Endodermal cell (in vitro differentiated cells): ENCODE results near the gene MEGF8. TPM values are rescaled to one million over a fixed set of nuclear protein-coding genes. Genes with fewer than 3 reads are reported as not detected.

Experiments used
- DNase-seq: peaks from one replicate; pipeline ENCODE4 v3.0.0-alpha.2; 2017
- H3K27ac ChIP-seq: 2 replicates; pipeline ENCODE4 v1.5.1; 2013; ENCODE audit warnings: mild to moderate bottlenecking, low read depth, low read length, moderate library complexity
- H3K27me3 ChIP-seq: 2 replicates; pipeline ENCODE4 v1.6.1; 2013; ENCODE audit warnings: mild to moderate bottlenecking, low read length, moderate library complexity; ENCODE audit not compliant: insufficient read depth, control insufficient read depth, poor library complexity, severe bottlenecking
- H3K36me3 ChIP-seq: 2 replicates; pipeline ENCODE4 v1.7.0; 2013; ENCODE audit warnings: mild to moderate bottlenecking, low read length, moderate library complexity; ENCODE audit not compliant: control insufficient read depth, insufficient read depth
- H3K4me1 ChIP-seq: one replicate; pipeline ENCODE4 v1.7.0; 2013; ENCODE audit warnings: low read length; ENCODE audit not compliant: control insufficient read depth, insufficient read depth
- H3K4me3 ChIP-seq: 2 replicates; pipeline ENCODE4 v1.5.1; 2013; ENCODE audit warnings: mild to moderate bottlenecking, low read length, moderate library complexity
- H3K9ac ChIP-seq: 2 replicates; pipeline ENCODE4 v1.6.1; 2013; ENCODE audit warnings: mild to moderate bottlenecking, low read length, moderate library complexity; ENCODE audit not compliant: poor library complexity, severe bottlenecking; ENCODE audit errors: extremely low read depth
- H3K9me3 ChIP-seq: 2 replicates; pipeline ENCODE4 v1.6.1; 2013; ENCODE audit warnings: mild to moderate bottlenecking, low read length, moderate library complexity; ENCODE audit not compliant: control insufficient read depth
- H3K27ac Mint-ChIP-seq: 2 replicates; pipeline ENCODE4 v1.8.0; 2020; ENCODE audit warnings: mixed read lengths
- H3K27me3 Mint-ChIP-seq: 2 replicates; pipeline ENCODE4 v1.8.0; 2021; ENCODE audit warnings: mild to moderate bottlenecking, mixed read lengths; ENCODE audit not compliant: insufficient read depth
- H3K36me3 Mint-ChIP-seq: 2 replicates; pipeline ENCODE4 v1.8.0; 2020; ENCODE audit warnings: low read depth, mixed read lengths
- H3K4me1 Mint-ChIP-seq: 2 replicates; pipeline ENCODE4 v1.8.0; 2020; ENCODE audit warnings: mixed read lengths
- H3K4me3 Mint-ChIP-seq: 2 replicates; pipeline ENCODE4 v1.8.0; 2020; ENCODE audit warnings: mild to moderate bottlenecking, moderate library complexity, mixed read lengths
- H3K9me3 Mint-ChIP-seq: 2 replicates; pipeline ENCODE4 v1.8.0; 2020; ENCODE audit warnings: mild to moderate bottlenecking, mixed read lengths
- WGBS, 2 experiments: methylation state at CpG; one replicate each; pipeline versions ENCODE4 v1.1.5 to v1.1.7; 2013; ENCODE audit warnings: missing lambda C conversion rate in 2 of 2, mixed read lengths in 1 of 2; ENCODE audit not compliant: insufficient coverage in 1 of 2, insufficient read length in 1 of 2; 5-methylcytosine and 5-hydroxymethylcytosine counted together
- total RNA-seq, 2 donors: library from RNA; stranded (reverse); fragmentation: NEBNext Ultra II Directional in 1 of 2; extraction: Animal tissue kit (Norgen Biotek cat#: 25700) in 1 of 2; gene quantifications; 2 replicates in 1 of 2; 3 replicates in 1 of 2; pipeline ENCODE4 v1.2.1, GENCODE V29; 2021
- TF ChIP-seq, protein P1 (sequence below): fragments of 200-600 bp; sonication (generic); conservative IDR thresholded peaks from 2 replicates; pipeline ENCODE4 v1.5.0; 2021; ENCODE audit warnings: antibody characterized with exemption, mild to moderate bottlenecking

MEGF8 gene
- total RNA-seq, 2 donors from 2014 or later, result 48.0 to 51.4 TPM

GRCh38 chr19:42375415-42376176, 50.2 kb downstream of the MEGF8 start:
- TF ChIP-seq, protein P1, sequence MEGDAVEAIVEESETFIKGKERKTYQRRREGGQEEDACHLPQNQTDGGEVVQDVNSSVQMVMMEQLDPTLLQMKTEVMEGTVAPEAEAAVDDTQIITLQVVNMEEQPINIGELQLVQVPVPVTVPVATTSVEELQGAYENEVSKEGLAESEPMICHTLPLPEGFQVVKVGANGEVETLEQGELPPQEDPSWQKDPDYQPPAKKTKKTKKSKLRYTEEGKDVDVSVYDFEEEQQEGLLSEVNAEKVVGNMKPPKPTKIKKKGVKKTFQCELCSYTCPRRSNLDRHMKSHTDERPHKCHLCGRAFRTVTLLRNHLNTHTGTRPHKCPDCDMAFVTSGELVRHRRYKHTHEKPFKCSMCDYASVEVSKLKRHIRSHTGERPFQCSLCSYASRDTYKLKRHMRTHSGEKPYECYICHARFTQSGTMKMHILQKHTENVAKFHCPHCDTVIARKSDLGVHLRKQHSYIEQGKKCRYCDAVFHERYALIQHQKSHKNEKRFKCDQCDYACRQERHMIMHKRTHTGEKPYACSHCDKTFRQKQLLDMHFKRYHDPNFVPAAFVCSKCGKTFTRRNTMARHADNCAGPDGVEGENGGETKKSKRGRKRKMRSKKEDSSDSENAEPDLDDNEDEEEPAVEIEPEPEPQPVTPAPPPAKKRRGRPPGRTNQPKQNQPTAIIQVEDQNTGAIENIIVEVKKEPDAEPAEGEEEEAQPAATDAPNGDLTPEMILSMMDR, result no peak
- Mint-ChIP-seq H3K36me3 (peaks cover 31% of the 10 kb centered on the region), H3K27ac (no peak overlapping the region), H3K27me3 (peaks cover 7% of the 10 kb centered on the region), H3K4me3 (no peak overlapping the region), H3K4me1 (no peaks in the 10 kb centered on the region), H3K9me3 (no peaks in the 10 kb centered on the region)
- Histone ChIP-seq H3K27me3 (no peaks in the 10 kb centered on the region), H3K4me1 (no peaks in the 10 kb centered on the region), H3K9ac (no peak overlapping the region), H3K27ac (no peak overlapping the region), H3K9me3 (no peaks in the 10 kb centered on the region), H3K4me3 (no peak overlapping the region), H3K36me3 (peaks cover 15% of the 10 kb centered on the region)
- WGBS, 2 experiments, result 95 to 96% methylated on average over 30 to 54 of the region's 54 CpGs
- DNase-seq, result no peak

GRCh38 chr19:42376177-42376555, 50.7 kb downstream of the MEGF8 start:
- no peak overlapping the region for H3K4me3 ChIP-seq
- DNase-seq, result no peak
- Mint-ChIP-seq H3K4me1 (no peaks in the 10 kb centered on the region), H3K27me3 (peaks cover 10% of the 10 kb centered on the region), H3K27ac (no peak overlapping the region), H3K9me3 (no peaks in the 10 kb centered on the region), H3K36me3 (peaks cover 29% of the 10 kb centered on the region), H3K4me3 (no peak overlapping the region)
- H3K27ac ChIP-seq, result no peak overlapping the region
- WGBS, 2 experiments, result 95 to 98% methylated on average over 11 to 17 of the region's 17 CpGs
- H3K9ac ChIP-seq, result no peak overlapping the region
- H3K4me1 ChIP-seq, result no peaks in the 10 kb centered on the region
- no peaks in the 10 kb centered on the region for H3K9me3 ChIP-seq
- no peaks in the 10 kb centered on the region for H3K27me3 ChIP-seq
- TF ChIP-seq, protein P1, result no peak
- peaks cover 12% of the 10 kb centered on the region for H3K36me3 ChIP-seq

GRCh38 chr19:42378225-42379215, 53.1 kb downstream of the MEGF8 start:
- Histone ChIP-seq H3K9ac (no peak overlapping the region), H3K4me1 (no peaks in the 10 kb centered on the region), H3K9me3 (no peaks in the 10 kb centered on the region), H3K36me3 (peaks cover 7% of the 10 kb centered on the region), H3K27me3 (no peaks in the 10 kb centered on the region), H3K27ac (no peak overlapping the region), H3K4me3 (no peak overlapping the region)
- no peak for DNase-seq
- 91 to 93% methylated on average over 11 to 17 of the region's 17 CpGs for WGBS, 2 experiments
- no peak overlapping the region for H3K27ac Mint-ChIP-seq
- H3K36me3 Mint-ChIP-seq, result peaks cover 20% of the 10 kb centered on the region
- H3K9me3 Mint-ChIP-seq, result no peaks in the 10 kb centered on the region
- TF ChIP-seq, protein P1, result no peak
- no peak overlapping the region for H3K4me3 Mint-ChIP-seq
- no peaks in the 10 kb centered on the region for H3K4me1 Mint-ChIP-seq
- H3K27me3 Mint-ChIP-seq, result peaks cover 18% of the 10 kb centered on the region
